ENCODE measurements around the gene CCDC149. TPM values are rescaled to one million over a fixed set of nuclear protein-coding genes. Genes with fewer than 3 reads are reported as not detected.

The CCDC149 gene
- total RNA-seq, 1 experiment from 2014 or later: 4.3 TPM

GRCh38 chr4:24806206-24806990 lies 106.4 kb downstream of the CCDC149 start:
- no peak overlapping the region for H3K4me3 ChIP-seq
- H3K4me1 ChIP-seq (replicated peaks): peaks cover 10% of the 10 kb centered on the region; the same call in 1 of the 2 replicates
- no peak for DNase-seq (ENCODE audit: low read depth in 1 of 2, low spot score in 2 of 2)
- H3K27ac ChIP-seq: no peak overlapping the region
- no peaks in the 10 kb centered on the region for H3K27me3 ChIP-seq (replicated peaks)
- H3K9me3 ChIP-seq (replicated peaks): no peaks in the 10 kb centered on the region
- H3K36me3 ChIP-seq: no peaks in the 10 kb centered on the region

- Histone ChIP-seq H3K36me3 (no peaks in the 10 kb centered on the region), H3K27me3 (replicated peaks) (no peaks in the 10 kb centered on the region), H3K9me3 (replicated peaks) (no peaks in the 10 kb centered on the region), H3K4me3 (no peak overlapping the region), H3K27ac (no peak overlapping the region), H3K4me1 (replicated peaks) (peaks cover 10% of the 10 kb centered on the region; the same call in 1 of the 2 replicates)
- DNase-seq (ENCODE audit: low read depth in 1 of 2, low spot score in 2 of 2): no peak
These were observed 107.3 kb downstream of the CCDC149 start for GRCh38 chr4:24805566-24805965.

DNA sequence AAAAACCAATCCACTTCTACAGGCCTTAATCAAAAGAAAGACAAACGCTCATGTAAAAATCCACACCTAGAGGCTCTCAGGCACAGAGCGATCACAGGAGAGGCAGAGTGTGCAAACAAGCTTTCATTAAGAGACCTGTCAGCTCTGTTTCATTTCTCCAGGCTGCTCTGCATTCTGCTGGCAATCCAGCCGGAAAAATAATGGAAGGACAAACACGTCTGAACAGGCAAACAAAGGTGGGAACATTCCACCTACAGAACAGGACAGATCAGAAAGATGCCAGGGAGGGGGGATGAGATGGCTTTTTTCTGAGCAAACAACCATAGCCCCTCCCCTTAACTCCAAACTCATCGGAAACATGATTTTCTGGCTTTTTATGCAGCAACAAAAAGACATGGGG lies 107.8 kb downstream of the CCDC149 start:
- H3K36me3 ChIP-seq: no peaks in the 10 kb centered on the region
- H3K4me3 ChIP-seq: no peak overlapping the region
- no peaks in the 10 kb centered on the region for H3K9me3 ChIP-seq (replicated peaks)
- peaks cover 5% of the 10 kb centered on the region; the same call in 1 of the 2 replicates for H3K4me1 ChIP-seq (replicated peaks)
- H3K27ac ChIP-seq: no peak overlapping the region
- no peak for DNase-seq (ENCODE audit: low read depth in 1 of 2, low spot score in 2 of 2)
- H3K27me3 ChIP-seq (replicated peaks): no peaks in the 10 kb centered on the region

- no peaks in the 10 kb centered on the region for H3K4me1 ChIP-seq (replicated peaks)
- no peak overlapping the region for H3K4me3 ChIP-seq
- H3K36me3 ChIP-seq: no peaks in the 10 kb centered on the region
- no peaks in the 10 kb centered on the region for H3K9me3 ChIP-seq (replicated peaks)
- no peak for DNase-seq (ENCODE audit: low read depth in 1 of 2, low spot score in 2 of 2)
- no peaks in the 10 kb centered on the region for H3K27me3 ChIP-seq (replicated peaks)
- no peak overlapping the region for H3K27ac ChIP-seq
These were observed 110.2 kb downstream of the CCDC149 start for GRCh38 chr4:24802648-24803047.

DNA sequence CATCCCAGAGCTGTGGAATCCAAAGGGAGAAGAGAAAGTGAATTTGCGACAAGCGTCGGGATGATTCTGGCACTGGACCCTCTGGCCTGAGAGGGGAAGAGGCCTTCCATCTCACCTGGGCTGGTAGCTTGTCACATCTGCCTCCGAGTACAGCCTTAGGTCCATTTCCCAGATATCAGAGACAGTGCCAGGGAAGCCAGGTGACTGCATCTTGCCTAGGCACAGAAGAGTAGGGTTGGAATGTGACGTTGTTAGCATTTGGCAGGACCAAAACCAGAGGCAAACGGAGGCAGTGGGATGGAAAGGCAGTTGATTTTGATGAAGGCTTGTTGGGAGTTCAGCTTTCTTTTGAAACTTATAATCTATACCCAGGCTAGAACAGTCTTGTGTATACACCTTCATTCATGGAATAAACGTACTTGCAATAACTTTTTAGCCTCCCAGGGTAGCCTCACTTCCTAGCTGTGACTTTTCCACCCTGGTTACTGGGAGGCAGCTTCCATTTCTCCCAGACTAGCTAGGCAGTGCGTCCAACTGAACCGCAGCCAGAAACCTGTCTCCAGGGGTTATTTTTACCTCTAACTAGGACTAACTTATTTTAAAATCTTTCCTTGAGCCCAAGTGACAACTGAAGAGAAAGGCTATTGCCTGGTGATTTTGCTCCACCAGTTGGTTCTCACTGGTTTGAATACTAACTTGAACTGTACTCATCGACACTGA lies 111.5 kb downstream of the CCDC149 start:
- Histone ChIP-seq H3K27me3 (replicated peaks) (no peaks in the 10 kb centered on the region), H3K4me1 (replicated peaks) (no peaks in the 10 kb centered on the region), H3K9me3 (replicated peaks) (no peaks in the 10 kb centered on the region), H3K27ac (no peak overlapping the region), H3K4me3 (no peak overlapping the region), H3K36me3 (no peaks in the 10 kb centered on the region)
- DNase-seq (ENCODE audit: low read depth in 1 of 2, low spot score in 2 of 2): no peak

- no peaks in the 10 kb centered on the region for H3K27me3 ChIP-seq (replicated peaks)
These were observed 112.4 kb downstream of the CCDC149 start for GRCh38 chr4:24800325-24800895.

DNA sequence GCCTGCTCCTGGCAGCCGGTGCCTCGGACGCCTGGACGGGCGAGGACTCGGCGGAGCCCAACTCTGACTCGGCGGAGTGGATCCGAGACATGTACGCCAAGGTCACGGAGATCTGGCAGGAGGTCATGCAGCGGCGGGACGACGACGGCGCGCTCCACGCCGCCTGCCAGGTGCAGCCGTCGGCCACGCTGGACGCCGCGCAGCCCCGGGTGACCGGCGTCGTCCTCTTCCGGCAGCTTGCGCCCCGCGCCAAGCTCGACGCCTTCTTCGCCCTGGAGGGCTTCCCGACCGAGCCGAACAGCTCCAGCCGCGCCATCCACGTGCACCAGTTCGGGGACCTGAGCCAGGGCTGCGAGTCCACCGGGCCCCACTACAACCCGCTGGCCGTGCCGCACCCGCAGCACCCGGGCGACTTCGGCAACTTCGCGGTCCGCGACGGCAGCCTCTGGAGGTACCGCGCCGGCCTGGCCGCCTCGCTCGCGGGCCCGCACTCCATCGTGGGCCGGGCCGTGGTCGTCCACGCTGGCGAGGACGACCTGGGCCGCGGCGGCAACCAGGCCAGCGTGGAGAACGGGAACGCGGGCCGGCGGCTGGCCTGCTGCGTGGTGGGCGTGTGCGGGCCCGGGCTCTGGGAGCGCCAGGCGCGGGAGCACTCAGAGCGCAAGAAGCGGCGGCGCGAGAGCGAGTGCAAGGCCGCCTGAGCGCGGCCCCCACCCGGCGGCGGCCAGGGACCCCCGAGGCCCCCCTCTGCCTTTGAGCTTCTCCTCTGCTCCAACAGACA lies 113.1 kb downstream of the CCDC149 start:
- Histone ChIP-seq H3K36me3 (no peaks in the 10 kb centered on the region), H3K27me3 (replicated peaks) (no peaks in the 10 kb centered on the region), H3K4me1 (replicated peaks) (peaks cover 10% of the 10 kb centered on the region), H3K27ac (no peak overlapping the region), H3K4me3 (no peak overlapping the region), H3K9me3 (replicated peaks) (no peaks in the 10 kb centered on the region)
- no peak for DNase-seq (ENCODE audit: low read depth in 1 of 2, low spot score in 2 of 2)

More at GRCh38 chr4:24800325-24800895, 112.4 kb downstream of the CCDC149 start:
- H3K27ac ChIP-seq: no peak overlapping the region
- peaks cover 3% of the 10 kb centered on the region for H3K4me1 ChIP-seq (replicated peaks)
- DNase-seq (ENCODE audit: low read depth in 1 of 2, low spot score in 2 of 2): no peak
- H3K4me3 ChIP-seq: no peak overlapping the region
- no peaks in the 10 kb centered on the region for H3K36me3 ChIP-seq
- H3K9me3 ChIP-seq (replicated peaks): no peaks in the 10 kb centered on the region

DNA sequence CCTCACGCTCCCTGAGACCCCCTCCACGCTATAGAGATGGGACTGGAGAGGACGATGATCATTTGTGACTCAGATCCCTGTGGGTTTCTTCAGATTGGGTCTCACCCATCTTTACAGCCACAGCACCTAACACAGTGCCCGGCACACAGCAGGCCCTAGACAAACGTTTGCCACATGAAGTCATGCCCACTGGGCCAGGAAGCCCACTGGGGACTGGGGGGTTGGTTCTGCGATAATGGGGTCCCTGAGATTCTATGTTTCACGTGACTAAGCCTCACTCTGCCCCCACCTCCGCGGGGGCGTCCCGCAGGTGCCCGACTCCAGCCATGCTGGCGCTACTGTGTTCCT lies 113.7 kb downstream of the CCDC149 start:
- Histone ChIP-seq H3K27ac (no peak overlapping the region), H3K9me3 (replicated peaks) (no peaks in the 10 kb centered on the region), H3K36me3 (no peaks in the 10 kb centered on the region), H3K4me3 (no peak overlapping the region), H3K4me1 (replicated peaks) (peaks cover 14% of the 10 kb centered on the region), H3K27me3 (replicated peaks) (no peaks in the 10 kb centered on the region)
- no peak for DNase-seq (ENCODE audit: low read depth in 1 of 2, low spot score in 2 of 2)

GRCh38 chr4:24798036-24798610 lies 114.7 kb downstream of the CCDC149 start:
- no peak overlapping the region for H3K4me3 ChIP-seq
- no peaks in the 10 kb centered on the region for H3K27me3 ChIP-seq (replicated peaks)
- H3K9me3 ChIP-seq (replicated peaks): no peaks in the 10 kb centered on the region
- no peak for DNase-seq (ENCODE audit: low read depth in 1 of 2, low spot score in 2 of 2)
- no peak overlapping the region for H3K27ac ChIP-seq
- no peaks in the 10 kb centered on the region for H3K36me3 ChIP-seq
- H3K4me1 ChIP-seq (replicated peaks): peaks cover 14% of the 10 kb centered on the region

GRCh38 chr4:24796620-24797019 lies 116.2 kb downstream of the CCDC149 start:
- no peak for DNase-seq (ENCODE audit: low read depth in 1 of 2, low spot score in 2 of 2)
- Histone ChIP-seq H3K4me1 (replicated peaks) (peaks cover 14% of the 10 kb centered on the region), H3K27ac (no peak overlapping the region), H3K27me3 (replicated peaks) (no peaks in the 10 kb centered on the region), H3K4me3 (no peak overlapping the region), H3K9me3 (replicated peaks) (no peaks in the 10 kb centered on the region), H3K36me3 (no peaks in the 10 kb centered on the region)

DNA sequence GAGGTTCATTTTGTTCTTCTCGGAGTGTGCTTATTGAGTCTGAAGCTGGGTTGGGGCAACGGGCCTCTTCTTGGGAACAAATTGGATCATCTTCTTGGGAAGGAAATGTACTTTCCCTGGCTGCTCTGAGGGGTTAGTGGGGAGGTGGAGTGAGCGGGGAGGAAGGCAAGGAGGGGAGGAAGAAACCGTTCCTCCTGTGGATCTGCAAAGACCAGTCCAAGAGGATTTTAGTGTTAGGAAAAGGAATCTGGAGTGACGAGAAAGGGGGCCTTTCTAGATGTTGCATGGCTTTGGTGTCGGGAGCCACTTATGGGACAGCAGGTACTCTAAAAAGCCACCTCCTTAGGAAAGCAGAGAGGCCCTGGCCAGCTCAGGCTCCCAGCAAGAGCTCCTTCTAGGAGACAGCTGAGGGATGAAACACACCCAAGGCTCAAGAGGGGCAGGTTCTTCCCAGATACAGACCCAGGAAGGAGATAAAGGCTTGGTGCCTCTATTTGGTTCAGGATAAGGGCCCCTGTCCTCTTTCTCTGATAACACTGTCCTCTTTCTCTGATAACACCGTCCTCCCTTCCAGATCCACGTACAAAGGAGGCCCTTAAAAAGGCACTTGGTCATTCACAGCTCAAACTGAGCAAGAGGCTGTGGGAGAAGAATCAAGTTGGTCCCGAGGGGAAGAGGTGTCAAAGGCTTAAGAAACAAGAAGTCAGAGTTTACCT lies 117.0 kb downstream of the CCDC149 start:
- Histone ChIP-seq H3K27ac (no peak overlapping the region), H3K36me3 (no peaks in the 10 kb centered on the region), H3K4me1 (replicated peaks) (peaks cover 14% of the 10 kb centered on the region), H3K4me3 (peak overlapping the region; percentile 6; the same call in 1 of the 2 replicates), H3K9me3 (replicated peaks) (no peaks in the 10 kb centered on the region), H3K27me3 (replicated peaks) (no peaks in the 10 kb centered on the region)
- peak in 1 of 2 experiments; percentile 3 for DNase-seq (ENCODE audit: low read depth in 1 of 2, low spot score in 2 of 2)

DNA sequence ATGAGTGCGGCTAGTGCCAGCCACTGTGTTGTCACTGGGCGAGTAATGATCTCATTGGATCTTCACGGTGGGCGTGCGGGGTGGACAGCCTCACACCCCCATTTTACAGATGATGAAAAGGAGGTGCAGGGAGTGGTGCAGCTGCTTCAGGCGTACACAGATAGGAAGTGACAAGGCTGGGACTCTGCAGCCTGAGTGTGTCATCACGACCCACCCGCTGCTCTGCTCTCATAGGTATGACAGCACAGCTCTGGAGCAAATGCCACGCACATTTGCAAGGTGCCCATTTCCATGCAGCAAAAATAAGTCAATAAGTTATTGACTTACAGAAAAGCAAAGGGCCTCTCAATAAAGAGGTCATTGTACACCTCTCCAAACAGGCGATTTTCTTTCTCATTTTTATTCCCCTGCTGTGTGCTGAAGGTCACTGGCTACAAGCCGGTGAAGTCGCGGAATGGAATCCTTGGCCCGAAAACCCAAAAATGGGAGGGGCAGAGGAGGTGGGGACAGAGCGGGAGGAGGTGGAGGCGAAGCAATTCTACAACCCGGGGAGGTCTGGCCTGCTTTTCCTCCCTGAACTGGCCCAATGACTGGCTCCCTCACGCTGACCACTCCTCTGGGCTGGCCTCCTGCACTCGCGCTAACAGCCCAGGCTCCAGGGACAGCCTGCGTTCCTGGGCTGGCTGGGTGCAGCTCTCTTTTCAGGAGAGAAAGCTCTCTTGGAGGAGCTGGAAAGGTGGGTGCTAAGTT lies 117.8 kb downstream of the CCDC149 start, which contains the start of gene SOD3:
Gene SOD3 (plus strand): TSS at position 658 of the 750 bp plus-strand sequence. CDS start 3,949 bp downstream, outside the sequence.
- DNase-seq (ENCODE audit: low read depth in 1 of 2, low spot score in 2 of 2): peak; percentile 48 to 67
- Histone ChIP-seq H3K36me3 (no peaks in the 10 kb centered on the region), H3K4me1 (replicated peaks) (peaks cover 14% of the 10 kb centered on the region), H3K27me3 (replicated peaks) (no peaks in the 10 kb centered on the region), H3K4me3 (peak within 1 kb of the TSS; percentile 6; the same call in 1 of the 2 replicates), H3K27ac (no peak within 1 kb of the TSS), H3K9me3 (replicated peaks) (no peaks in the 10 kb centered on the region)

Measured in SJSA1 (cell line).